ENCODE data around the gene FADS3.

Gene FADS3

GRCh38 chr11:61889831-61890230 lies 1.5 kb downstream of the FADS3 start:
- DNase-seq (ENCODE audit: extremely low read depth, insufficient read length): no peak
- H3K36me3 ChIP-seq (ENCODE audit: control insufficient read depth, insufficient read depth, low read length): no peaks in the 10 kb centered on the region
- H3K27me3 ChIP-seq (replicated peaks; ENCODE audit: control insufficient read depth, insufficient read depth, low read length): no peaks in the 10 kb centered on the region; the same call in 1 of the 2 replicates
- no peak overlapping the region for H3K4me3 ChIP-seq (replicated peaks; ENCODE audit: low read depth, low read length)
- no peak for TF ChIP-seq CTCF (IDR thresholded peaks at IDR 0.05; ENCODE audit: insufficient read depth, low read length, poor library complexity, severe bottlenecking)

GRCh38 chr11:61888590-61888989 lies 2.8 kb downstream of the FADS3 start:
- H3K27me3 ChIP-seq (replicated peaks; ENCODE audit: control insufficient read depth, insufficient read depth, low read length): no peaks in the 10 kb centered on the region; the same call in 1 of the 2 replicates
- H3K36me3 ChIP-seq (ENCODE audit: control insufficient read depth, insufficient read depth, low read length): no peaks in the 10 kb centered on the region
- no peak for DNase-seq (ENCODE audit: extremely low read depth, insufficient read length)
- no peak overlapping the region for H3K4me3 ChIP-seq (replicated peaks; ENCODE audit: low read depth, low read length)
- no peak for TF ChIP-seq CTCF (IDR thresholded peaks at IDR 0.05; ENCODE audit: insufficient read depth, low read length, poor library complexity, severe bottlenecking)

GRCh38 chr11:61887839-61888494 lies 3.4 kb downstream of the FADS3 start:
- DNase-seq (ENCODE audit: extremely low read depth, insufficient read length): no peak
- Histone ChIP-seq H3K27me3 (replicated peaks; ENCODE audit: control insufficient read depth, insufficient read depth, low read length) (no peaks in the 10 kb centered on the region; the same call in 1 of the 2 replicates), H3K4me3 (replicated peaks; ENCODE audit: low read depth, low read length) (no peak overlapping the region), H3K36me3 (ENCODE audit: control insufficient read depth, insufficient read depth, low read length) (no peaks in the 10 kb centered on the region)
- TF ChIP-seq CTCF (IDR thresholded peaks at IDR 0.05; ENCODE audit: insufficient read depth, low read length, poor library complexity, severe bottlenecking): no peak

GRCh38 chr11:61886643-61887042 lies 4.7 kb downstream of the FADS3 start:
- no peaks in the 10 kb centered on the region; the same call in 1 of the 2 replicates for H3K27me3 ChIP-seq (replicated peaks; ENCODE audit: control insufficient read depth, insufficient read depth, low read length)
- no peaks in the 10 kb centered on the region for H3K36me3 ChIP-seq (ENCODE audit: control insufficient read depth, insufficient read depth, low read length)
- H3K4me3 ChIP-seq (replicated peaks; ENCODE audit: low read depth, low read length): no peak overlapping the region
- no peak for DNase-seq (ENCODE audit: extremely low read depth, insufficient read length)
- no peak for TF ChIP-seq CTCF (IDR thresholded peaks at IDR 0.05; ENCODE audit: insufficient read depth, low read length, poor library complexity, severe bottlenecking)

GRCh38 chr11:61885784-61886580 lies 5.4 kb downstream of the FADS3 start:
- no peaks in the 10 kb centered on the region for H3K36me3 ChIP-seq (ENCODE audit: control insufficient read depth, insufficient read depth, low read length)
- no peaks in the 10 kb centered on the region; the same call in 1 of the 2 replicates for H3K27me3 ChIP-seq (replicated peaks; ENCODE audit: control insufficient read depth, insufficient read depth, low read length)
- H3K4me3 ChIP-seq (replicated peaks; ENCODE audit: low read depth, low read length): no peak overlapping the region
- no peak for TF ChIP-seq CTCF (IDR thresholded peaks at IDR 0.05; ENCODE audit: insufficient read depth, low read length, poor library complexity, severe bottlenecking)
- no peak for DNase-seq (ENCODE audit: extremely low read depth, insufficient read length)
